ENCODE measurements around the gene LDLRAD4.

LDLRAD4 gene

GRCh38 chr18:13217466-13217961, 1.0 kb upstream of the LDLRAD4 start:
- in situ Hi-C loops (cut with MboI; ENCODE audit: low sequenced_read_pairs, unreplicated experiment), result loop anchor here (25.0 kb wide), 4 partner anchors 105 to 545 kb away; no protein-coding TSS in a partner anchor

GRCh38 chr18:13217971-13218367, 591 bp upstream of the LDLRAD4 start:
- peak; percentile 52 for DNase-seq (ENCODE audit: low spot score)
- TF ChIP-seq CTCF (IDR thresholded peaks at IDR 0.05; ENCODE audit: borderline replicate concordance, control extremely low read depth, extremely low read depth, insufficient read depth, missing control alignments), result no peak

More at GRCh38 chr18:13217466-13217961, 1.0 kb upstream of the LDLRAD4 start:
- TF ChIP-seq CTCF (IDR thresholded peaks at IDR 0.05; ENCODE audit: borderline replicate concordance, control extremely low read depth, extremely low read depth, insufficient read depth, missing control alignments), result no peak
- peak; percentile 72 for DNase-seq (ENCODE audit: low spot score)

GRCh38 chr18:13218997-13219396, 437 bp downstream of the LDLRAD4 start:
- in situ Hi-C loops (cut with MboI; ENCODE audit: low sequenced_read_pairs, unreplicated experiment), result loop anchor here (25.0 kb wide), 4 partner anchors 107 to 543 kb away; no protein-coding TSS in a partner anchor
- no peak for TF ChIP-seq CTCF (IDR thresholded peaks at IDR 0.05; ENCODE audit: borderline replicate concordance, control extremely low read depth, extremely low read depth, insufficient read depth, missing control alignments)
- DNase-seq (ENCODE audit: low spot score), result no peak

More at GRCh38 chr18:13217971-13218367, 591 bp upstream of the LDLRAD4 start:
- in situ Hi-C loops (cut with MboI; ENCODE audit: low sequenced_read_pairs, unreplicated experiment), result loop anchor here (25.0 kb wide), 4 partner anchors 106 to 544 kb away; no protein-coding TSS in a partner anchor

DNA sequence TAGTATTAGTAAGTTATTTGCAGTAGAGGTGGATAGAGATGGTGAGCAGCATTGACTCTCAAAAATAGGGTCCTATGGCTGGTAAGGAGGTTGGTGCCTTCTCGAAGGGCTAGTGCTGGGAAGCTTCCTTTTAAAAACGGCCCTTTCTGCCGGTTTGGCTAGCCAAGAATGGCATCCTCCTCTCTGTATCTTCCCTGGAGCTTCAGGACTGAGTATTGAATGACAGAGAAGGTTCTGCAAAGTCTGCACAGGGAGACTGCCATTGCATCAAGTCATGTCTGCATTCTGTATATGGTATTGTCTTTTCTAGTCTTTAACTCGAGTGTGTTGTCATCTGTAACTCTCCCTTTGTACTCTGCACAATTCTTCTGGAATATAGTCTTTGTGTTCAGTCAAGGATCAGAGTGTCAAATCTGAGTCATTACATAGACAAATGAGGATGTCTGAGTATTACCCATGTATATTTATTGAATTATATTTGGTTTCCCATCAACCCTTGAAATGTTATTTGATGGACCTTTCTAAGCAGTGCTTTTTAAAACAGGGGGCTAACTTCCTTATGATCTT, 1.1 kb downstream of the LDLRAD4 start:
- no peak for DNase-seq (ENCODE audit: low spot score)
- TF ChIP-seq CTCF (IDR thresholded peaks at IDR 0.05; ENCODE audit: borderline replicate concordance, control extremely low read depth, extremely low read depth, insufficient read depth, missing control alignments), result no peak
- in situ Hi-C loops (cut with MboI; ENCODE audit: low sequenced_read_pairs, unreplicated experiment), result loop anchor here (25.0 kb wide), 4 partner anchors 107 to 543 kb away; no protein-coding TSS in a partner anchor

DNA sequence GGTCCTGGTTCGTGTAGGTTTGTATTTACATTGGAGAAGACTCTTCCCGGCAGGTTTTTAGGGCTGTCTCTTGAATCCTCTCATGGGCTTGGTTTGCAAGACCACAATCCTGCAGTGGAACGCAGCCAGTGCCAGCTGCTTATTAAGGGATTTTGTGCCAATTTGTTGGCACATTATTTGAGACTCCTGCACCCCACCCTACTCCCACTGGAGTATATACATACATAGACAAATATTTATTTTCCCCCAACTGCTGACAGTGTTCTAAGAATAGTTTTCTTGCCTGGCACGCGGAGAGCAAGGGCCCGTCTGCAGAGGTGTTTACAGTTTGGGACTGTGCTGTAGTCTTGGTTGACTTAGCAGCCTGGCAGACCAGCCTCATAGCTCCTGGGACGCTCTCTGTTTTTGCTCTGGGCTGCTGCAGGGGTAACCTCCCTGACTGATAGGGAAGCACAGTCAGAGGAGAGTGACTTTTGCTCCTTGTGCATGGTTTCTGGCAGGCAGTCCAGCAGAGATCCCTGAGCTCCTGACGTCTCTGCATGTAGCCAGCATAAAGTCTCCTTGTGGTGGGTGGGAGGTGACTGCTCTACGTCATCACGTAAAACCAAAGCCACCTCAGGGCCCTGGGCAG, 1.9 kb downstream of the LDLRAD4 start:
- in situ Hi-C loops (cut with MboI; ENCODE audit: low sequenced_read_pairs, unreplicated experiment), result loop anchor here (25.0 kb wide), 4 partner anchors 108 to 542 kb away; no protein-coding TSS in a partner anchor
- no peak for DNase-seq (ENCODE audit: low spot score)
- TF ChIP-seq CTCF (IDR thresholded peaks at IDR 0.05; ENCODE audit: borderline replicate concordance, control extremely low read depth, extremely low read depth, insufficient read depth, missing control alignments), result no peak

GRCh38 chr18:13221869-13222855, 3.6 kb downstream of the LDLRAD4 start:
- no peak for TF ChIP-seq CTCF (IDR thresholded peaks at IDR 0.05; ENCODE audit: borderline replicate concordance, control extremely low read depth, extremely low read depth, insufficient read depth, missing control alignments)
- in situ Hi-C loops (cut with MboI; ENCODE audit: low sequenced_read_pairs, unreplicated experiment), result loop anchor here (25.0 kb wide), 4 partner anchors 110 to 540 kb away; no protein-coding TSS in a partner anchor

More at GRCh38 chr18:13221869-13222855, 3.6 kb downstream of the LDLRAD4 start:
- DNase-seq (ENCODE audit: low spot score), result no peak

Measured in GM13976 (cell line).